HEK293T (cell line): ENCODE data around the gene TBC1D26.
"Not testable (repeated sequence)": the region's sequence is repeated elsewhere in the genome, so short reads cannot be mapped to it uniquely, and the experiment has no call there.

Experiments used
- BHLHE40 ChIP-seq: fragments of 450-650 bp; IDR thresholded peaks from 2 replicates; pipeline ENCODE4 v1.6.1; 2016; ENCODE audit warnings: mild to moderate bottlenecking, moderate library complexity, borderline replicate concordance
- CTBP1 ChIP-seq: fragments of 450-650 bp; IDR thresholded peaks from 2 replicates; pipeline ENCODE4 v1.6.1; 2016; ENCODE audit warnings: borderline replicate concordance
- FOXA1 ChIP-seq: fragments of 450-650 bp; IDR thresholded peaks from 2 replicates; pipeline ENCODE4 v1.6.1; 2016; ENCODE audit warnings: mild to moderate bottlenecking
- FOXK2 ChIP-seq: fragments of 450-650 bp; IDR thresholded peaks from 2 replicates; pipeline ENCODE4 v1.6.1; 2016; ENCODE audit warnings: mild to moderate bottlenecking
- FOXM1 ChIP-seq: fragments of 450-650 bp; IDR thresholded peaks from 2 replicates; pipeline ENCODE4 v1.6.1; 2017; ENCODE audit warnings: mild to moderate bottlenecking, borderline replicate concordance
- L3MBTL2 ChIP-seq: fragments of 450-650 bp; conservative IDR thresholded peaks from 2 replicates; pipeline ENCODE4 v1.6.1; 2016; ENCODE audit warnings: mild to moderate bottlenecking
- LEF1 ChIP-seq: fragments of 450-650 bp; IDR thresholded peaks from 2 replicates; pipeline ENCODE4 v1.6.1; 2017; ENCODE audit warnings: mild to moderate bottlenecking, borderline replicate concordance
- PKNOX1 ChIP-seq: fragments of 450-650 bp; IDR thresholded peaks from 2 replicates; pipeline ENCODE4 v1.6.1; 2016
- SUZ12 ChIP-seq: fragments of 450-650 bp; IDR thresholded peaks from 2 replicates; pipeline ENCODE4 v1.6.1; 2016; ENCODE audit warnings: mild to moderate bottlenecking
- TARDBP ChIP-seq: fragments of 450-650 bp; IDR thresholded peaks from 2 replicates; pipeline ENCODE4 v1.6.1; 2016
- ZNF384 ChIP-seq: fragments of 450-650 bp; IDR thresholded peaks from 2 replicates; pipeline ENCODE4 v1.6.1; 2016

- TF ChIP-seq TARDBP, FOXK2, PKNOX1, SUZ12, ZNF384, FOXA1, LEF1, BHLHE40, CTBP1, L3MBTL2, FOXM1: not testable (repeated sequence)
Observed at GRCh38 chr17:15699413-15699924, 32.6 kb upstream of the TBC1D26 start, which contains the start of gene ZNF286A.
